ENCODE results near the gene ADAM10. TPM values are rescaled to one million over a fixed set of nuclear protein-coding genes. Genes with fewer than 3 reads are reported as not detected.

The ADAM10 gene
- total RNA-seq, 1 experiment from 2014 or later: 159 TPM

DNA sequence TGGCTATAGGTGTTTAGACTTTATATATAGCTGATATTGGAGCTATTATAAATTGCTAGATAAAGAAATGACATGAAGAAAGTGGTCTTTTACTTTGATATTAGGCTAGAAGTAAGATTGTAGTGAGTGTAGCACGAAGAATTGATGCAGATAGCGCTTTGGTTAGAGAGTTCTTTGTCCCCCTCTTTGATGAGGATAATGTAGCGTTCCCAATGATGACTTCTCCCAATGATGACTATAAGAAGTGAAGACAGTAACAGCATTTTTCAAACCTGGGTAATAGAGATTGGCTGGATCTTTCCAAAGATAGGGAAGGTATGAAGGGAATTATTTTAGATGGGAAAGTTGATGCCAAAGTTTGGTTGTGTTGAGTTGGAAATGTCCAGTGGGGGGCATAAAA, 25.9 kb upstream of the ADAM10 start:
- no CpG with 5 or more reads among the region's 3 CpGs for WGBS (ENCODE audit: extremely low coverage, insufficient read length, low lambda C conversion rate)
- H3K4me3 Mint-ChIP-seq: no peak overlapping the region
- Histone ChIP-seq H3K4me1 (ENCODE audit: insufficient read depth, low read length) (no peaks in the 10 kb centered on the region), H3K4ac (ENCODE audit: low read depth, low read length) (no peak overlapping the region), H4K20me1 (ENCODE audit: control insufficient read depth, insufficient read depth, insufficient read length) (no peaks in the 10 kb centered on the region), H2BK120ac (ENCODE audit: low read depth, low read length, poor library complexity, severe bottlenecking) (no peak overlapping the region), H4K5ac (ENCODE audit: insufficient read length, low read depth, low read length) (no peak overlapping the region), H3K9ac (ENCODE audit: extremely low read depth, insufficient read length, low read length) (no peak overlapping the region), H3K79me2 (ENCODE audit: insufficient read depth, low read length) (peaks cover 9% of the 10 kb centered on the region; the same call in 1 of the 2 replicates), H2BK15ac (ENCODE audit: low read depth, low read length) (no peak overlapping the region), H2BK12ac (ENCODE audit: insufficient read length, low read depth, low read length) (no peak overlapping the region), H2AK5ac (ENCODE audit: insufficient read length, low read length) (no peak overlapping the region), H3K79me1 (ENCODE audit: insufficient read depth, low read depth, low read length, poor library complexity, severe bottlenecking) (no peaks in the 10 kb centered on the region), H3K18ac (ENCODE audit: insufficient read length, low read depth, low read length) (no peak overlapping the region), H3K27ac (ENCODE audit: insufficient read length, low read depth, low read length) (no peak overlapping the region), H3K23me2 (ENCODE audit: insufficient read length, low read depth, low read length, poor library complexity, severe bottlenecking) (peaks cover 2% of the 10 kb centered on the region), H3K9me3 (ENCODE audit: control insufficient read depth, low read depth, low read length) (no peaks in the 10 kb centered on the region), H3K23ac (ENCODE audit: insufficient read length, low read depth, low read length) (no peak overlapping the region), H2AFZ (ENCODE audit: low read length) (no peak overlapping the region), H3T11ph (ENCODE audit: low read length) (no peak overlapping the region), H4K8ac (replicated peaks; ENCODE audit: insufficient read length, low read depth, low read length) (no peak overlapping the region), H3K56ac (ENCODE audit: insufficient read length, low read depth, low read length) (no peak overlapping the region), H4K91ac (ENCODE audit: insufficient read length, low read depth, low read length) (no peak overlapping the region), H3K14ac (ENCODE audit: insufficient read depth, low read length) (no peak overlapping the region), H3K27me3 (ENCODE audit: insufficient read depth, low read length) (no peaks in the 10 kb centered on the region), H2BK5ac (ENCODE audit: insufficient read length, low read length) (no peak overlapping the region), H3K4me2 (ENCODE audit: insufficient read depth, insufficient read length, low read length) (no peak overlapping the region), H2BK20ac (ENCODE audit: low read depth, low read length, poor library complexity, severe bottlenecking) (no peak overlapping the region)
- peaks cover 11% of the 10 kb centered on the region in 2 experiments for H3K4me1 Mint-ChIP-seq
- peaks cover 0 to 2% (median 0%) of the 10 kb centered on the region in 3 experiments; a peak in 2 of 7 replicates for H3K36me3 Mint-ChIP-seq (ENCODE audit: insufficient read depth in 1 of 3, low read depth in 3 of 3)
- H3K27ac Mint-ChIP-seq: no peak overlapping the region
- no peaks in the 10 kb centered on the region for H3K27me3 Mint-ChIP-seq (ENCODE audit: low read depth)
- no peak for DNase-seq
- no peaks in the 10 kb centered on the region for H3K9me3 Mint-ChIP-seq
- TF ChIP-seq, protein P1, sequence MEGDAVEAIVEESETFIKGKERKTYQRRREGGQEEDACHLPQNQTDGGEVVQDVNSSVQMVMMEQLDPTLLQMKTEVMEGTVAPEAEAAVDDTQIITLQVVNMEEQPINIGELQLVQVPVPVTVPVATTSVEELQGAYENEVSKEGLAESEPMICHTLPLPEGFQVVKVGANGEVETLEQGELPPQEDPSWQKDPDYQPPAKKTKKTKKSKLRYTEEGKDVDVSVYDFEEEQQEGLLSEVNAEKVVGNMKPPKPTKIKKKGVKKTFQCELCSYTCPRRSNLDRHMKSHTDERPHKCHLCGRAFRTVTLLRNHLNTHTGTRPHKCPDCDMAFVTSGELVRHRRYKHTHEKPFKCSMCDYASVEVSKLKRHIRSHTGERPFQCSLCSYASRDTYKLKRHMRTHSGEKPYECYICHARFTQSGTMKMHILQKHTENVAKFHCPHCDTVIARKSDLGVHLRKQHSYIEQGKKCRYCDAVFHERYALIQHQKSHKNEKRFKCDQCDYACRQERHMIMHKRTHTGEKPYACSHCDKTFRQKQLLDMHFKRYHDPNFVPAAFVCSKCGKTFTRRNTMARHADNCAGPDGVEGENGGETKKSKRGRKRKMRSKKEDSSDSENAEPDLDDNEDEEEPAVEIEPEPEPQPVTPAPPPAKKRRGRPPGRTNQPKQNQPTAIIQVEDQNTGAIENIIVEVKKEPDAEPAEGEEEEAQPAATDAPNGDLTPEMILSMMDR (conservative IDR thresholded peaks at IDR 0.05): no peak

Measured in H9 (cell line).